H9 (cell line): Measurements from ENCODE around the gene ITGB1BP1. TPM values are rescaled to one million over a fixed set of nuclear protein-coding genes. Genes with fewer than 3 reads are reported as not detected.
"Not testable (repeated sequence)": the region's sequence is repeated elsewhere in the genome, so short reads cannot be mapped to it uniquely, and the experiment has no call there.

Experiments
- DNase-seq: peaks from one replicate; pipeline ENCODE4 v3.0.0-alpha.2; 2017
- H2AFZ ChIP-seq: one replicate; pipeline ENCODE4 v1.6.1; 2013; ENCODE audit warnings: mild to moderate bottlenecking, low read length, control low read depth, moderate library complexity
- H2AK5ac ChIP-seq: 2 replicates; pipeline ENCODE4 v1.6.1; 2013; ENCODE audit warnings: low read length, control low read depth, mixed read lengths; ENCODE audit not compliant: insufficient read length
- H2BK120ac ChIP-seq: one replicate; pipeline ENCODE4 v1.6.1; 2013; ENCODE audit warnings: low read depth, mild to moderate bottlenecking, low read length, control low read depth, inconsistent platforms; ENCODE audit not compliant: poor library complexity, severe bottlenecking
- H2BK12ac ChIP-seq: 2 replicates; pipeline ENCODE4 v1.6.1; 2013; ENCODE audit warnings: low read length, control low read depth, mixed read lengths, low read depth; ENCODE audit not compliant: insufficient read length
- H2BK15ac ChIP-seq: 2 replicates; pipeline ENCODE4 v1.6.1; 2013; ENCODE audit warnings: low read depth, low read length, control low read depth
- H2BK20ac ChIP-seq: one replicate; pipeline ENCODE4 v1.6.1; 2013; ENCODE audit warnings: low read depth, mild to moderate bottlenecking, low read length, control low read depth, inconsistent platforms; ENCODE audit not compliant: poor library complexity, severe bottlenecking
- H2BK5ac ChIP-seq: 2 replicates; pipeline ENCODE4 v1.6.1; 2013; ENCODE audit warnings: low read length, control low read depth, mixed read lengths; ENCODE audit not compliant: insufficient read length
- H3K14ac ChIP-seq: 2 replicates; pipeline ENCODE4 v1.6.1; 2013; ENCODE audit warnings: low read length, control low read depth; ENCODE audit not compliant: insufficient read depth
- H3K18ac ChIP-seq: 2 replicates; pipeline ENCODE4 v1.6.1; 2013; ENCODE audit warnings: low read depth, mild to moderate bottlenecking, mixed read lengths, low read length, control low read depth; ENCODE audit not compliant: insufficient read length
- H3K23ac ChIP-seq: 2 replicates; pipeline ENCODE4 v1.6.1; 2013; ENCODE audit warnings: low read length, control low read depth, mixed read lengths, low read depth; ENCODE audit not compliant: insufficient read length
- H3K23me2 ChIP-seq: 2 replicates; pipeline ENCODE4 v1.6.1; 2013; ENCODE audit warnings: low read depth, mild to moderate bottlenecking, mixed read lengths, low read length, control low read depth; ENCODE audit not compliant: insufficient read length, poor library complexity, severe bottlenecking
- H3K27ac ChIP-seq: 2 replicates; pipeline ENCODE4 v1.5.1; 2013; ENCODE audit warnings: low read length, control low read depth, mixed read lengths, low read depth; ENCODE audit not compliant: insufficient read length
- H3K27me3 ChIP-seq: 2 replicates; pipeline ENCODE4 v1.6.1; 2013; ENCODE audit warnings: low read length, control low read depth, inconsistent platforms; ENCODE audit not compliant: insufficient read depth
- H3K4ac ChIP-seq: 2 replicates; pipeline ENCODE4 v1.6.1; 2013; ENCODE audit warnings: low read depth, mild to moderate bottlenecking, control low read depth, inconsistent platforms, low read length, moderate library complexity
- H3K4me1 ChIP-seq: 2 replicates; pipeline ENCODE4 v1.6.1; 2013; ENCODE audit warnings: low read length, control low read depth, inconsistent platforms; ENCODE audit not compliant: insufficient read depth
- H3K4me2 ChIP-seq: 2 replicates; pipeline ENCODE4 v1.6.1; 2013; ENCODE audit warnings: low read length, control low read depth, mixed read lengths; ENCODE audit not compliant: insufficient read length, insufficient read depth
- H3K56ac ChIP-seq: 2 replicates; pipeline ENCODE4 v1.6.1; 2013; ENCODE audit warnings: low read depth, mild to moderate bottlenecking, mixed read lengths, low read length, control low read depth; ENCODE audit not compliant: insufficient read length
- H3K79me1 ChIP-seq: 2 replicates; pipeline ENCODE4 v1.6.1; 2013; ENCODE audit warnings: low read depth, mild to moderate bottlenecking, moderate library complexity, low read length, control low read depth, inconsistent platforms; ENCODE audit not compliant: insufficient read depth, poor library complexity, severe bottlenecking
- H3K79me2 ChIP-seq: 2 replicates; pipeline ENCODE4 v1.6.1; 2013; ENCODE audit warnings: low read length, control low read depth, inconsistent platforms; ENCODE audit not compliant: insufficient read depth
- H3K9ac ChIP-seq: 2 replicates; pipeline ENCODE4 v1.6.1; 2013; ENCODE audit warnings: low read length, control low read depth, mixed read lengths; ENCODE audit not compliant: insufficient read length; ENCODE audit errors: extremely low read depth
- H3K9me3 ChIP-seq: one replicate; pipeline ENCODE4 v1.6.1; 2013; ENCODE audit warnings: low read depth, low read length, inconsistent platforms; ENCODE audit not compliant: control insufficient read depth
- H3T11ph ChIP-seq: one replicate; pipeline ENCODE4 v1.6.1; 2013; ENCODE audit warnings: mild to moderate bottlenecking, low read length, control low read depth, inconsistent platforms
- H4K20me1 ChIP-seq: one replicate; pipeline ENCODE4 v1.6.1; 2013; ENCODE audit not compliant: control insufficient read depth, insufficient read length, insufficient read depth
- H4K5ac ChIP-seq: 2 replicates; pipeline ENCODE4 v1.6.1; 2013; ENCODE audit warnings: low read depth, mild to moderate bottlenecking, mixed read lengths, low read length, control low read depth; ENCODE audit not compliant: insufficient read length
- H4K8ac ChIP-seq: replicated peaks from 2 replicates; pipeline ENCODE4 v1.6.1; 2013; ENCODE audit warnings: low read length, control low read depth, mixed read lengths, low read depth; ENCODE audit not compliant: insufficient read length
- H4K91ac ChIP-seq: 2 replicates; pipeline ENCODE4 v1.6.1; 2013; ENCODE audit warnings: low read depth, mild to moderate bottlenecking, moderate library complexity, mixed read lengths, low read length, control low read depth; ENCODE audit not compliant: insufficient read length
- H3K27ac Mint-ChIP-seq, 3 experiments: 2 replicates in 2 of 3; 3 replicates in 1 of 3; pipeline ENCODE4 v1.8.0; 2020 to 2021; ENCODE audit warnings: mixed read lengths in 3 of 3, mild to moderate bottlenecking in 1 of 3, moderate library complexity in 1 of 3
- H3K27me3 Mint-ChIP-seq: 2 replicates; pipeline ENCODE4 v1.8.0; 2021; ENCODE audit warnings: low read depth, mild to moderate bottlenecking, moderate library complexity, mixed read lengths
- H3K36me3 Mint-ChIP-seq, 3 experiments: 2 replicates in 2 of 3; 3 replicates in 1 of 3; pipeline ENCODE4 v1.8.0; 2020 to 2021; ENCODE audit warnings: low read depth in 3 of 3, mixed read lengths in 3 of 3; ENCODE audit not compliant: insufficient read depth in 1 of 3
- H3K4me1 Mint-ChIP-seq, 2 experiments: 2 replicates each; pipeline ENCODE4 v1.8.0; 2020; ENCODE audit warnings: mixed read lengths in 2 of 2
- H3K4me3 Mint-ChIP-seq, 2 experiments: 2 replicates in 1 of 2; 3 replicates in 1 of 2; pipeline ENCODE4 v1.8.0; 2020 to 2021; ENCODE audit warnings: mild to moderate bottlenecking in 2 of 2, mixed read lengths in 2 of 2, moderate library complexity in 1 of 2
- H3K9me3 Mint-ChIP-seq, 2 experiments: 2 replicates in 1 of 2; 3 replicates in 1 of 2; pipeline ENCODE4 v1.8.0; 2020; ENCODE audit warnings: mild to moderate bottlenecking in 2 of 2, mixed read lengths in 2 of 2, moderate library complexity in 1 of 2
- WGBS: extraction: QIAGEN DNeasy Blood & Tissue Kit; methylation state at CpG from one replicate; pipeline ENCODE4 v1.1.7; 2013; ENCODE audit warnings: missing lambda C conversion rate, low lambda C conversion rate, mixed read lengths; ENCODE audit not compliant: insufficient read length; ENCODE audit errors: extremely low coverage; 5-methylcytosine and 5-hydroxymethylcytosine counted together
- total RNA-seq: library from RNA; stranded (reverse); gene quantifications from 2 replicates; pipeline ENCODE4 v1.2.1, GENCODE V29; 2021
- TF ChIP-seq, protein P1 (sequence below): fragments of 200-600 bp; sonication (generic); conservative IDR thresholded peaks from 3 replicates; pipeline ENCODE4 v1.8.0; 2021; ENCODE audit warnings: antibody characterized with exemption, mild to moderate bottlenecking

ITGB1BP1 gene
- total RNA-seq, 1 experiment from 2014 or later, result 38.7 TPM

DNA sequence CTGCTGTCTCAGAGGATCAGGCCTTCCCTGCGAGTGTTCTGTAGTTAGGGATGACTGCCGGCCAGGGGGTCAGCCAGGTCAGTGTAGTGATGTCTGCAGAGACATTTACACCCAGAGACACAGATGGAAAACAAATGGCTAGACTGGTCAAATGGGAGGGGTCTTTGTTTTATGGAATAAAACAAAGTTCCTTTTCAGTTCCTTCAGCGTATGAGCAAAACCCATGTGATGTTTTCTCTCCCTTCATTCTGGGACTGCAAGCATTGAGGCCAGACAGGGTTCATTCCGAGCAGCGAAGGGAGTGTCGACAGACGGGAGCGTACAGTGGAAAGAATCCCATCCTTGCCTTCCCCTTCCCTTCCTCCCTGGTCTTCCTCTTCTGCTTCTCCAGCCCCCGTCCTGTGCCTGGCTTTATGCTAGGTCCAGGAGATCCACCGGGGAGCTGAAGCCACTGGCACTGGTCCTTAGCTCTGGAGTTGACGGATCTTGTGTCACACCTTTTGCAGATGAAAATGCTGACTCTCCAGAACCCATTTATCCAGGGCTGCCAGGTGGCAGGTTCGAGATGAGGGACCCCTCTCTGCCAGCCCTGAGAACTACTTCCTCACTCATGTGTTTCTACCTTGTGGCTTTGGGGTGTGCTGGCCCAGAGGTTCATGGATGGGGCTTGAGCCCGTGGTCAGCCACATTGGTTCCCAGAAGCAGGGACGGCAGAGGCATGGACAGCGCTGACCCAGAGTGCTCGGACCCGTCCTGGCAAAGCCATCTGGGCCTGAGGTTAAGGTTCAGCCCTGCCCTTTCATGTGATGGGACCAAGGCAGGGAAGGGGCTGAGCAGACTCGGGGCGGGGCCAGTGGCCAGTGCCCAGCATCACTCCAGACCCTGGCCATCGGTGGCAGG is 24.2 kb downstream of the ITGB1BP1 start:
- Mint-ChIP-seq H3K4me3 (no peak overlapping the region), H3K27me3 (no peaks in the 10 kb centered on the region; the same call in 1 of the 2 replicates), H3K27ac (peak overlapping the region in 1 of 3 experiments; percentile 70; a peak in 1 of 7 replicates), H3K36me3 (peaks cover 3 to 25% (median 6%) of the 10 kb centered on the region in 3 experiments; a peak in 6 of 7 replicates), H3K9me3 (no peaks in the 10 kb centered on the region), H3K4me1 (peaks cover 3 to 11% of the 10 kb centered on the region in 2 experiments; a peak in 3 of 4 replicates)
- Histone ChIP-seq H2BK20ac (no peak overlapping the region), H3K27me3 (no peaks in the 10 kb centered on the region), H3K9me3 (no peaks in the 10 kb centered on the region), H3K4ac (no peak overlapping the region), H2AK5ac (no peak overlapping the region), H3K79me2 (no peaks in the 10 kb centered on the region), H3K4me2 (no peak overlapping the region), H3K56ac (no peak overlapping the region), H3K23ac (no peak overlapping the region), H4K20me1 (no peaks in the 10 kb centered on the region), H4K5ac (no peak overlapping the region), H2BK120ac (no peak overlapping the region), H4K91ac (no peak overlapping the region), H2AFZ (no peak overlapping the region), H3K79me1 (no peaks in the 10 kb centered on the region), H4K8ac (no peak overlapping the region), H3K4me1 (no peaks in the 10 kb centered on the region; the same call in 1 of the 2 replicates), H2BK15ac (no peak overlapping the region), H3K18ac (no peak overlapping the region), H2BK5ac (no peak overlapping the region), H3K23me2 (no peaks in the 10 kb centered on the region), H3K14ac (no peak overlapping the region), H3K9ac (no peak overlapping the region), H2BK12ac (no peak overlapping the region), H3K27ac (no peak overlapping the region), H3T11ph (no peak overlapping the region)
- WGBS, result no CpG with 5 or more reads among the region's 20 CpGs
- no peak for DNase-seq
- TF ChIP-seq, protein P1, sequence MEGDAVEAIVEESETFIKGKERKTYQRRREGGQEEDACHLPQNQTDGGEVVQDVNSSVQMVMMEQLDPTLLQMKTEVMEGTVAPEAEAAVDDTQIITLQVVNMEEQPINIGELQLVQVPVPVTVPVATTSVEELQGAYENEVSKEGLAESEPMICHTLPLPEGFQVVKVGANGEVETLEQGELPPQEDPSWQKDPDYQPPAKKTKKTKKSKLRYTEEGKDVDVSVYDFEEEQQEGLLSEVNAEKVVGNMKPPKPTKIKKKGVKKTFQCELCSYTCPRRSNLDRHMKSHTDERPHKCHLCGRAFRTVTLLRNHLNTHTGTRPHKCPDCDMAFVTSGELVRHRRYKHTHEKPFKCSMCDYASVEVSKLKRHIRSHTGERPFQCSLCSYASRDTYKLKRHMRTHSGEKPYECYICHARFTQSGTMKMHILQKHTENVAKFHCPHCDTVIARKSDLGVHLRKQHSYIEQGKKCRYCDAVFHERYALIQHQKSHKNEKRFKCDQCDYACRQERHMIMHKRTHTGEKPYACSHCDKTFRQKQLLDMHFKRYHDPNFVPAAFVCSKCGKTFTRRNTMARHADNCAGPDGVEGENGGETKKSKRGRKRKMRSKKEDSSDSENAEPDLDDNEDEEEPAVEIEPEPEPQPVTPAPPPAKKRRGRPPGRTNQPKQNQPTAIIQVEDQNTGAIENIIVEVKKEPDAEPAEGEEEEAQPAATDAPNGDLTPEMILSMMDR, result no peak

DNA sequence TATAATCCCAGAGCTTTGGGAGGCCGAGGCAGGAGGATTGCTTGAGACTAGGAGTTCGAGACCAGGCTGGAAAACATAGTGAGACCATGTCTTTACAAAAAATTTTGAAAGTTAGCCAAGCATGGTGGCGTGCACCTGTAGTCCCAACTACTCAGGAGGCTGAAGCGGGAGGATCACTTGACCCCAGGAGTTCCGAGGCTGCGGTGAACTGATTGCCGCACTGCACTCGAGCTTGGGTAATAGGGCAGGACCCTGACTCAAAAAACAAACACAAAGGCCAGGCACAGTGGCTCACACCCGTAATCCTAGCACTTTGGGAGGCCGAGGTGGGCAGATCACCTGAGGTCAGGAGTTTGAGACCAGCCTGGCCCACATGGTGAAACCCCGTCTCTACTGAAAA is 25.1 kb downstream of the ITGB1BP1 start:
- H3K4me2 ChIP-seq, H2BK5ac ChIP-seq, H3K23me2 ChIP-seq, H3K56ac ChIP-seq, H2BK120ac ChIP-seq, H3K23ac ChIP-seq, H4K8ac ChIP-seq, H3K27ac Mint-ChIP-seq, H3K27ac ChIP-seq, H3K14ac ChIP-seq, H3K4ac ChIP-seq, H3K9me3 Mint-ChIP-seq, H2AK5ac ChIP-seq, H2BK12ac ChIP-seq, H3K18ac ChIP-seq, H3K4me1 ChIP-seq, H3K4me3 Mint-ChIP-seq, H2AFZ ChIP-seq, H3K79me2 ChIP-seq, H3K27me3 ChIP-seq, H3K9me3 ChIP-seq, DNase-seq, H3K9ac ChIP-seq, H3K27me3 Mint-ChIP-seq, H4K91ac ChIP-seq, H2BK15ac ChIP-seq, H4K20me1 ChIP-seq, H2BK20ac ChIP-seq, H3T11ph ChIP-seq, H4K5ac ChIP-seq, H3K79me1 ChIP-seq: not testable (repeated sequence)
- peaks cover 3 to 21% (median 6%) of the 10 kb centered on the region in 3 experiments; a peak in 6 of 7 replicates for H3K36me3 Mint-ChIP-seq
- no CpG with 5 or more reads among the region's 11 CpGs for WGBS
- peaks cover 10 to 17% of the 10 kb centered on the region in 2 experiments for H3K4me1 Mint-ChIP-seq
